SK-N-SH treated with all-trans-retinoic acid at 6 μM for 48 hours (cell line): ENCODE measurements around the gene DLK1.

Source experiments
- ARNTL ChIP-seq: fragments of 450-650 bp; formaldehyde crosslinking; IDR thresholded peaks from 2 replicates; pipeline ENCODE4 v1.5.0; 2020; ENCODE audit warnings: low read depth, mild to moderate bottlenecking, moderate library complexity, borderline replicate concordance
- ISL1 ChIP-seq: fragments of 250-450 bp; sonication (Bioruptor Pico); IDR thresholded peaks from 2 replicates; pipeline ENCODE4 v2.1.2; 2022; ENCODE audit warnings: mild to moderate bottlenecking, moderate library complexity
- OSR1 ChIP-seq: fragments of 250-450 bp; sonication (Bioruptor Pico); IDR thresholded peaks from 2 replicates; pipeline ENCODE4 v1.8.0; 2022; ENCODE audit warnings: moderate library complexity, mild to moderate bottlenecking, inconsistent platforms
- RARB ChIP-seq: fragments of 250-450 bp; sonication (Bioruptor Pico); IDR thresholded peaks from 2 replicates; pipeline ENCODE4 v1.8.0; 2021; ENCODE audit warnings: mild to moderate bottlenecking, moderate library complexity
- TOX ChIP-seq: fragments of 250-450 bp; sonication (Bioruptor Pico); IDR thresholded peaks from 2 replicates; pipeline ENCODE4 v1.8.0; 2021; ENCODE audit warnings: mild to moderate bottlenecking, moderate library complexity, borderline replicate concordance
- ZFP3 ChIP-seq: fragments of 250-450 bp; sonication (Bioruptor Pico); IDR thresholded peaks from 2 replicates; pipeline ENCODE4 v1.5.0; 2020; ENCODE audit warnings: mild to moderate bottlenecking, moderate library complexity
- ZNF565 ChIP-seq: fragments of 450-650 bp; formaldehyde crosslinking; conservative IDR thresholded peaks from 2 replicates; pipeline ENCODE4 v1.5.0; 2020; ENCODE audit warnings: low read depth, mild to moderate bottlenecking, moderate library complexity
- ZNF70 ChIP-seq: fragments of 450-650 bp; formaldehyde crosslinking; IDR thresholded peaks from 2 replicates; pipeline ENCODE4 v1.5.0; 2020; ENCODE audit warnings: mild to moderate bottlenecking, moderate library complexity
- ZNF8 ChIP-seq: fragments of 450-650 bp; formaldehyde crosslinking; IDR thresholded peaks from 2 replicates; pipeline ENCODE4 v1.5.0; 2020; ENCODE audit warnings: mild to moderate bottlenecking, moderate library complexity
- TF ChIP-seq, protein P1 (sequence below): fragments of 250-450 bp; sonication (Bioruptor Pico); IDR thresholded peaks from 2 replicates; pipeline ENCODE4 v1.5.1; 2020; ENCODE audit warnings: low read depth, mild to moderate bottlenecking, moderate library complexity
- TF ChIP-seq, protein P2 (sequence below): fragments of 250-450 bp; sonication (Bioruptor Pico); IDR thresholded peaks from 2 replicates; pipeline ENCODE4 v1.8.0; 2020; ENCODE audit warnings: mild to moderate bottlenecking, moderate library complexity, borderline replicate concordance

DNA sequence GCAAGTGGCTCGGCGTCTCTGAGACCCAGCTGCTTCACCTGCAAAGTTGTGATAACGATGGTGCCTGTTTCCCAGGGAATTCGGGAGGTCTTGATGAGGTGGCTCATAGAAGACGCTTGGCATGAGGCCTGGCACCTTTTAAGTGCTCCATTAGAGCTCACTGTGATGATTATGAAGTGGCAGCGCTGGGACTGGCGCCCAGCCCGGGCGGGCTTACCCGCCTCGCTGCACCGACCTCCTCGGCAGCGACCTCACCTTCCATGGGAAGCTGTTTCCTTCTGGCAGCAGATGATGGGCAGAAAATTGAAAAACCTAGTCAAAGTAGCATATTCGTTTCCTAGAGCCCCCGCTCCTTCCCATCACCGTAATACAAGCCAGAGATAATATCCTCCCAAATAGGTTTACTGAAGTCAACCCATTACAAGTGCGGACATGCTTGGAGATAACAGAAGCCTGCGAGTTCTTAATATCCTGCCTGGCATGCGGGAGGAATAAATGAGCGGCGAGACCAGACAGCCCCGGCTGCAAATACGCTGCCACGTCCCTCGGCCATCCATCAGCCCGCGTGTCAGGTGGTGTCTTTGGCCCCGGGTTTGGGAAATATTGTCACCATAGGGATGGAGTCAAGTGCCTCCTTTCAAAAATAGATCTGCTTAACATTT is 35.2 kb upstream of the DLK1 start:
- TF ChIP-seq ZNF565: no peak
- TF ChIP-seq, protein P1, sequence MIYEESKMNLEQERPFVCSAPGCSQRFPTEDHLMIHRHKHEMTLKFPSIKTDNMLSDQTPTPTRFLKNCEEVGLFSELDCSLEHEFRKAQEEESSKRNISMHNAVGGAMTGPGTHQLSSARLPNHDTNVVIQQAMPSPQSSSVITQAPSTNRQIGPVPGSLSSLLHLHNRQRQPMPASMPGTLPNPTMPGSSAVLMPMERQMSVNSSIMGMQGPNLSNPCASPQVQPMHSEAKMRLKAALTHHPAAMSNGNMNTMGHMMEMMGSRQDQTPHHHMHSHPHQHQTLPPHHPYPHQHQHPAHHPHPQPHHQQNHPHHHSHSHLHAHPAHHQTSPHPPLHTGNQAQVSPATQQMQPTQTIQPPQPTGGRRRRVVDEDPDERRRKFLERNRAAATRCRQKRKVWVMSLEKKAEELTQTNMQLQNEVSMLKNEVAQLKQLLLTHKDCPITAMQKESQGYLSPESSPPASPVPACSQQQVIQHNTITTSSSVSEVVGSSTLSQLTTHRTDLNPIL (CRISPR knock-in tag): no peak
- TF ChIP-seq, protein P2, sequence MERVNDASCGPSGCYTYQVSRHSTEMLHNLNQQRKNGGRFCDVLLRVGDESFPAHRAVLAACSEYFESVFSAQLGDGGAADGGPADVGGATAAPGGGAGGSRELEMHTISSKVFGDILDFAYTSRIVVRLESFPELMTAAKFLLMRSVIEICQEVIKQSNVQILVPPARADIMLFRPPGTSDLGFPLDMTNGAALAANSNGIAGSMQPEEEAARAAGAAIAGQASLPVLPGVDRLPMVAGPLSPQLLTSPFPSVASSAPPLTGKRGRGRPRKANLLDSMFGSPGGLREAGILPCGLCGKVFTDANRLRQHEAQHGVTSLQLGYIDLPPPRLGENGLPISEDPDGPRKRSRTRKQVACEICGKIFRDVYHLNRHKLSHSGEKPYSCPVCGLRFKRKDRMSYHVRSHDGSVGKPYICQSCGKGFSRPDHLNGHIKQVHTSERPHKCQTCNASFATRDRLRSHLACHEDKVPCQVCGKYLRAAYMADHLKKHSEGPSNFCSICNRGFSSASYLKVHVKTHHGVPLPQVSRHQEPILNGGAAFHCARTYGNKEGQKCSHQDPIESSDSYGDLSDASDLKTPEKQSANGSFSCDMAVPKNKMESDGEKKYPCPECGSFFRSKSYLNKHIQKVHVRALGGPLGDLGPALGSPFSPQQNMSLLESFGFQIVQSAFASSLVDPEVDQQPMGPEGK (CRISPR knock-in tag): no peak
- 0 out of 2 replicates have a peak, but pooled peaks have one; percentile 39 for TF ChIP-seq ZFP3
- TF ChIP-seq ZNF70 (CRISPR knock-in tag): peak; percentile 90
- TF ChIP-seq ZNF8 (CRISPR knock-in tag): no peak
- TF ChIP-seq TOX (CRISPR knock-in tag): no peak
- no peak for TF ChIP-seq ARNTL (CRISPR knock-in tag)
- TF ChIP-seq RARB (CRISPR knock-in tag): no peak
- TF ChIP-seq OSR1 (CRISPR knock-in tag): no peak
- TF ChIP-seq ISL1 (CRISPR knock-in tag): peak; percentile 60; the same call in 1 of the 2 replicates
